Neuronal stem cell (in vitro differentiated cells): ENCODE data around the gene RAD9A. TPM values are rescaled to one million over a fixed set of nuclear protein-coding genes. Genes with fewer than 3 reads are reported as not detected.

Experiments
- small RNA-seq: library from polyadenylated mRNA; stranded (forward); fragments of <200 nt; extraction: miRNeasy Mini kit (QIAGEN cat#:217004); gene quantifications from one replicate; pipeline ENCODE3, GENCODE V24; 2013; ENCODE audit not compliant: insufficient read depth

RAD9A gene

Small RNAs within 50 kb of the gene (small RNA-seq; reads per million reads assigned to genes)
- gene RN7SKP239, result not detected
- gene RNU6-1238P, result not detected
